Skeletal muscle tissue (tissue), 4 donors: Measurements from ENCODE around the gene C6orf136. TPM values are rescaled to one million over a fixed set of nuclear protein-coding genes. Genes with fewer than 3 reads are reported as not detected.

Experiments
- H3K27ac ChIP-seq: one replicate; pipeline ENCODE4 v1.7.0; 2013; ENCODE audit warnings: mild to moderate bottlenecking, low read depth, low read length, inconsistent platforms
- H3K27me3 ChIP-seq, 3 donors: one replicate each; pipeline ENCODE4 v1.7.0; 2013; ENCODE audit warnings: low read length in 3 of 3; ENCODE audit not compliant: control insufficient read depth in 3 of 3, insufficient read depth in 3 of 3
- H3K36me3 ChIP-seq, 3 donors: one replicate each; pipeline ENCODE4 v1.7.0; 2013; ENCODE audit warnings: low read length in 3 of 3; ENCODE audit not compliant: control insufficient read depth in 3 of 3, insufficient read depth in 3 of 3
- H3K4me1 ChIP-seq, 3 donors: one replicate each; pipeline ENCODE4 v1.7.0; 2013; ENCODE audit warnings: low read length in 3 of 3, mild to moderate bottlenecking in 3 of 3; ENCODE audit not compliant: control insufficient read depth in 3 of 3, insufficient read depth in 3 of 3
- H3K4me3 ChIP-seq, 3 donors: one replicate each; pipeline ENCODE4 v1.7.0; 2013; ENCODE audit warnings: low read length in 3 of 3
- H3K9ac ChIP-seq, 3 donors: one replicate each; pipeline ENCODE4 v1.7.0; 2013; ENCODE audit warnings: low read length in 3 of 3, mild to moderate bottlenecking in 3 of 3, moderate library complexity in 2 of 3, low read depth in 1 of 3
- H3K9me3 ChIP-seq, 3 donors: one replicate each; pipeline ENCODE4 v1.7.0; 2013; ENCODE audit warnings: low read length in 3 of 3; ENCODE audit not compliant: control insufficient read depth in 3 of 3
- total RNA-seq: library from RNA; depleted of rRNA; stranded (reverse); fragments of >200 nt; gene quantifications from one replicate; pipeline ENCODE4 v1.2.3, GENCODE V29; 2014
- donor health status: Osteomylitis.

C6orf136 gene
- total RNA-seq, 1 donor from 2014 or later, result 9.9 TPM

GRCh38 chr6:30640481-30640880 is 6.5 kb upstream of the C6orf136 start:
- no peak overlapping the region for H3K27ac ChIP-seq
- H3K9me3 ChIP-seq, result no peaks in the 10 kb centered on the region
- no peak overlapping the region for H3K4me3 ChIP-seq
- peaks cover 13 to 31% (median 24%) of the 10 kb centered on the region in 3 donors for H3K36me3 ChIP-seq
- no peaks in the 10 kb centered on the region for H3K27me3 ChIP-seq
- peaks cover 0 to 3% (median 0%) of the 10 kb centered on the region in 3 donors for H3K4me1 ChIP-seq
- H3K9ac ChIP-seq, result no peak overlapping the region

GRCh38 chr6:30641048-30641447 is 5.9 kb upstream of the C6orf136 start:
- Histone ChIP-seq H3K36me3 (peaks cover 13 to 31% (median 24%) of the 10 kb centered on the region in 3 donors), H3K4me1 (peaks cover 0 to 6% (median 1%) of the 10 kb centered on the region in 3 donors), H3K9ac (peak overlapping the region in 1 of 3 donors; percentile 16), H3K9me3 (no peaks in the 10 kb centered on the region), H3K27me3 (no peaks in the 10 kb centered on the region), H3K4me3 (no peak overlapping the region), H3K27ac (no peak overlapping the region)

GRCh38 chr6:30643656-30644055 is 3.3 kb upstream of the C6orf136 start:
- Histone ChIP-seq H3K4me1 (peaks cover 14 to 23% (median 14%) of the 10 kb centered on the region in 3 donors), H3K27me3 (no peaks in the 10 kb centered on the region), H3K9ac (no peak overlapping the region), H3K9me3 (no peaks in the 10 kb centered on the region), H3K36me3 (peaks cover 13 to 31% (median 24%) of the 10 kb centered on the region in 3 donors), H3K27ac (no peak overlapping the region), H3K4me3 (no peak overlapping the region)

GRCh38 chr6:30644769-30645168 is 2.2 kb upstream of the C6orf136 start:
- no peak overlapping the region for H3K9ac ChIP-seq
- H3K4me3 ChIP-seq, result no peak overlapping the region
- peaks cover 14 to 23% (median 14%) of the 10 kb centered on the region in 3 donors for H3K4me1 ChIP-seq
- H3K36me3 ChIP-seq, result peaks cover 18 to 36% (median 24%) of the 10 kb centered on the region in 3 donors
- no peaks in the 10 kb centered on the region for H3K9me3 ChIP-seq
- no peak overlapping the region for H3K27ac ChIP-seq
- H3K27me3 ChIP-seq, result no peaks in the 10 kb centered on the region

GRCh38 chr6:30645989-30646388 is 944 bp upstream of the C6orf136 start:
- Histone ChIP-seq H3K4me1 (peaks cover 14 to 23% (median 14%) of the 10 kb centered on the region in 3 donors), H3K36me3 (peaks cover 21 to 28% (median 23%) of the 10 kb centered on the region in 3 donors), H3K4me3 (peak overlapping the region in 1 of 3 donors; percentile 96), H3K9ac (peak overlapping the region; percentile 14 to 97 (median 65)), H3K27ac (no peak overlapping the region), H3K27me3 (no peaks in the 10 kb centered on the region), H3K9me3 (no peaks in the 10 kb centered on the region)

- H3K4me1 ChIP-seq, result peaks cover 14 to 23% (median 14%) of the 10 kb centered on the region in 3 donors
- H3K9me3 ChIP-seq, result no peaks in the 10 kb centered on the region
- H3K27me3 ChIP-seq, result no peaks in the 10 kb centered on the region
- H3K9ac ChIP-seq, result peak overlapping the region; percentile 89 to 97 (median 92)
- peak overlapping the region; percentile 88 for H3K27ac ChIP-seq
- peaks cover 26 to 28% (median 27%) of the 10 kb centered on the region in 3 donors for H3K36me3 ChIP-seq
- peak overlapping the region; percentile 91 to 96 (median 96) for H3K4me3 ChIP-seq
These were observed 546 bp downstream of the C6orf136 start for GRCh38 chr6:30647242-30648116.

- H3K27ac ChIP-seq, result no peak overlapping the region
- no peaks in the 10 kb centered on the region for H3K9me3 ChIP-seq
- H3K27me3 ChIP-seq, result no peaks in the 10 kb centered on the region
- peaks cover 12 to 16% (median 14%) of the 10 kb centered on the region in 3 donors for H3K4me1 ChIP-seq
- no peak overlapping the region for H3K9ac ChIP-seq
- H3K36me3 ChIP-seq, result peaks cover 44 to 57% (median 52%) of the 10 kb centered on the region in 3 donors
- H3K4me3 ChIP-seq, result no peak overlapping the region
These were observed 4.2 kb downstream of the C6orf136 start for GRCh38 chr6:30651143-30651542.

GRCh38 chr6:30654798-30655742 is 8.1 kb downstream of the C6orf136 start:
- Histone ChIP-seq H3K27ac (no peak overlapping the region), H3K9me3 (no peaks in the 10 kb centered on the region), H3K27me3 (no peaks in the 10 kb centered on the region), H3K4me1 (no peaks in the 10 kb centered on the region), H3K36me3 (peaks cover 79 to 87% (median 79%) of the 10 kb centered on the region in 3 donors), H3K9ac (no peak overlapping the region), H3K4me3 (no peak overlapping the region)

- Histone ChIP-seq H3K27me3 (no peaks in the 10 kb centered on the region), H3K27ac (no peak overlapping the region), H3K9me3 (no peaks in the 10 kb centered on the region), H3K4me3 (no peak overlapping the region), H3K4me1 (no peaks in the 10 kb centered on the region), H3K9ac (no peak overlapping the region), H3K36me3 (peaks cover 83 to 88% (median 84%) of the 10 kb centered on the region in 3 donors)
These were observed 8.8 kb downstream of the C6orf136 start for GRCh38 chr6:30655743-30656094.
